ENCODE results near the gene TMEM235.
"Not testable (repeated sequence)": the region's sequence is repeated elsewhere in the genome, so short reads cannot be mapped to it uniquely, and the experiment has no call there.

TMEM235 gene

GRCh38 chr17:78238823-78239488 is 7.5 kb downstream of the TMEM235 start:
- DNase-seq = no peak

- DNase-seq = no peak
Observed at GRCh38 chr17:78239489-78239931, 8.1 kb downstream of the TMEM235 start.

- DNase-seq = no peak
Observed at GRCh38 chr17:78240012-78240655, 8.7 kb downstream of the TMEM235 start.

GRCh38 chr17:78240839-78241238 is 9.4 kb downstream of the TMEM235 start:
- no peak for DNase-seq

GRCh38 chr17:78241277-78242023 is 10.0 kb downstream of the TMEM235 start:
- DNase-seq = no peak

GRCh38 chr17:78242024-78242742 is 10.8 kb downstream of the TMEM235 start:
- DNase-seq = no peak

GRCh38 chr17:78247304-78247703 is 15.9 kb downstream of the TMEM235 start:
- DNase-seq = no peak

GRCh38 chr17:78248051-78248914 is 16.9 kb downstream of the TMEM235 start:
- no peak for DNase-seq

- no peak for DNase-seq
Observed at GRCh38 chr17:78249074-78249817, 17.8 kb downstream of the TMEM235 start.

- no peak for DNase-seq
Observed at GRCh38 chr17:78249818-78250806, 18.7 kb downstream of the TMEM235 start.

GRCh38 chr17:78250891-78251772 is 19.7 kb downstream of the TMEM235 start:
- DNase-seq = peak; percentile 87

- DNase-seq = no peak
Observed at GRCh38 chr17:78251773-78252103, 20.3 kb downstream of the TMEM235 start.

GRCh38 chr17:78252111-78252634 is 20.7 kb downstream of the TMEM235 start:
- peak; percentile 36 for DNase-seq

GRCh38 chr17:78252701-78253635 is 21.5 kb downstream of the TMEM235 start:
- no peak for DNase-seq

- DNase-seq = not testable (repeated sequence)
Observed at GRCh38 chr17:78253636-78253945, 22.2 kb downstream of the TMEM235 start.

- DNase-seq = peak; percentile 82
Observed at GRCh38 chr17:78253946-78254672, 22.7 kb downstream of the TMEM235 start.

- no peak for DNase-seq
Observed at GRCh38 chr17:78255029-78255656, 23.7 kb downstream of the TMEM235 start.

Measured in stimulated activated CD4-positive, alpha-beta T cell treated with anti-CD3 and anti-CD28 coated beads, Interleukin-4, amount 100 ng/mL, for 24 hours (primary cell).